GM18508 (cell line): ENCODE data around the gene GNPTAB.

Source experiments
- ATAC-seq: cut with Tn5 transposase; IDR thresholded peaks from one replicate; pipeline ENCODE4 v1.9.1; 2021; ENCODE audit warnings: moderate number of reproducible peaks; ENCODE audit not compliant: insufficient read depth, unreplicated experiment

GNPTAB gene

DNA sequence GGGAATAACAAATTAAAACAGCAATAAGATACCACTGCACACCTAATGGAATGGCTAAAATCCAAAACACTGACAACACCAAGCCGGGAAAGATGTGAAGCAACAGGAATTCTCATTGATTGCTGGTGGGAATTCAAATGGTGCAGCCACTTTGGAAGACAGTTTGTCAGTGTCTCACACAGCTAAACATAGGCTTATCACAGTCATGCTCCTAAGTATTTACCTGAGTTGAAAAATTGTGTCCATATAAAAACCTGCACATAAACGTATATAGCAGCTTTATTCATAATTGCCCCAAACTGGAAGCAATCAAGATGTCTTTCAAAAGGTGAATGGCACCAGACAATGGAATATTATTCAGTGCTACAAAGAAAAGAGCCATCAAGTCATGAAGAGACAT lies 21.6 kb downstream of the GNPTAB start:
- ATAC-seq: no peak

DNA sequence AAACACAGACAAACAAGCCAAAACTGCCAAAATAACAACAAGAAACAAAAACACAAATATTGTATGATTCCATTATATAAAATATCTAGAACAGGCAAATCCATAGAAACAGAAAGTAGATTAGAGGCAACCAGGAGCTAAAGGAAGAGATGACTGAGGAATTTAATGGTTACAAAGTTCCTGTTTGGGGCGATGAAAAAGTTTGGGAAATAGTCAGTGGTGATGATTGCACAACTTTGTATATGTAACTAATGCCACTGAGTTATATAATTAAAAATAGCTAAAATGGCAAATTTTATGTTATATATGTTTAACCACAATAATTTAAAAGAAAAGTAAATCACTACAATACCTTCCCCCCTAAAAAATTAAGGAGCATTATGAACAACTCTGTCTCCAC lies 24.5 kb downstream of the GNPTAB start:
- ATAC-seq: no peak

DNA sequence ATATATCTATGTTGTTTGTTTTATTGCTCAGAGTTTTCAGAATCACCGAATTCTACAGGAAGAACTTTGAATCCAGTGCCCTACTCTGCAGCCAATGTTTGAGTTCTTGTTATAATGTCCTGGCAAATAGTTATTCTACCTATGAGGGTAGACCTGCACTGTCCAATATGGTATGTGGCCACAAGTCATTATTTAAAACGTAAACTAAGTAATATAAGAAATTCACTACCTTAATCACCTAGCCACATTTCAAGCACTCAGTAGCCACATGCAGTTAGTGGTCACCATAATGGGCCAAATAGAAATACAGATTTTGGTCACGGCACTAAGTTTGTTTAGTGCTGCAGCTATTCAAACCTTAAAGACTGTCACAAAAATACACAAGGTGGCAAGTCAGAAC lies 26.4 kb downstream of the GNPTAB start:
- no peak for ATAC-seq

DNA sequence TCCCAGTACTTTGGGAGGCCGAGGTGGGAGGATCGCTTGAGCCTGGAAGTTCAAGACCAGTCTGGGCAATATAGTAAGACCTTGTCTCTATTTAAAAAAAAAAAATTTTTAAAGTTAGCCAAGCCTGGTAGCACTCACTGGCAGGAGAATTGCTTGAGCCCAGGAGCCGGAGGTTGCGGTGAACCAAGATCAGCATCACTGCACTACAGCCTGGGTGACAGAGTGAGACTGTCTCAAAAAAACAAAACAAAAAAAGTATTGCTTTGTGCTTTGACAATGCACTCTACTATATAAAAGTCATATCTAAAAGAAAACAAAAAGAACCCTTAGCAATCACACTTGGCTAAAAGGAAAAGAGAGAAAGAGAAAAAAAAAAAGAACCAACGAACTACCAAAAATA lies 26.8 kb downstream of the GNPTAB start:
- ATAC-seq: no peak

DNA sequence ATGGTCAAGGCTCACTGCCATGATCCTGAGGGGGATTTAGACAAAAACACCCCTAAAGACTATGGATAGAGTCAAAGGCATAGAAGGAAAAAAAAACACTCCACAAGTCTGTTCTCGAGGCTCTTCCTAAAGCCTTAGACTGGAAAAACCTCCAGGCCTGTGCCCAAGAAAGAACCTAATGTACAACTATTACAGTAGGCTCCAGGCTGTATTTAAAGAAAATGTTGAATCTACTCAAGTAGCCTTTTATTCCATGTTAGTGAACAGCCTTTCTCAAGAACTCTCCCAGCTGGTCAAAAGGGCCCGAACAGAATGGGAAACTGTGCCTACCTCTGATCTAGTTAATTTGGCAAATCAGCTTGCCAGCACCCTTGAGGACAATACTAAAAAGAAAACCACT lies 28.3 kb downstream of the GNPTAB start:
- ATAC-seq: no peak

DNA sequence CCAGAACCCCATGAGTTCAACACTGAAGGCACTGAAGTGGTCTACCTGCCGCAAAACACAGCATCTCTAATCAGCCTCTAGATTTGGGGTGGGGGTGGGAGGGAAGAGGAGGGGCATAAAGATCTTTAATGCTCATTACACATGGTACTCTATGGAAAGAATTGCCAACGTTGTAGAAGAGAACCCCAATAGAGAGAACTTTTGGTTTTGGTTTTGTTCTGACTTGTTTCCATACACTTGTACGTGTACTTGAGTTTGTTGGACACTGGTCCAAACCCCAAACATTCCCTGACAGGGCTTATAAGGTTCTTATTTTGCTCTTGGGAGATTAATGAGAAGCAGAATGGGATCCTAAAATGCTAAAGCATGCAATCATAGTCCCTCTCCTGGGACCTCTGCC lies 31.0 kb downstream of the GNPTAB start:
- ATAC-seq: no peak

DNA sequence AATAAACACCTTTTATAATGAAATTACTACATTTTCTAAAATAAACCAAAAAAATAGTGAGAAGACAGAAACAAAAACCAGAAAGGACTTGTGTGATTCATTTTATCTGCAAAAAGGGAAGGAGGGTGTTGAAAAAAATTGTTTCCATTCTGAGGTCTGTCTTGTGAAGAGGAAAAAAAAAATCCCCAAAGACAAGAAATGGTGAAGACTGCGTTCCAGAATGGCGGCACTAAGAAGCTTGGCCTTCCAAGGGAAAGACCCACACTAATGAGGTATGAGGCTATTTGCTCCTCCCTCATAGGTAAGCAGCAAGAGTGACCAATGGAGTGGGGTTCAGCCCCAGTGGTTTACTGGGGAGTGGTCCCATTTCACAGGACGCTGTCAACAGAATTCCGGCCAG lies 35.0 kb downstream of the GNPTAB start:
- no peak for ATAC-seq

DNA sequence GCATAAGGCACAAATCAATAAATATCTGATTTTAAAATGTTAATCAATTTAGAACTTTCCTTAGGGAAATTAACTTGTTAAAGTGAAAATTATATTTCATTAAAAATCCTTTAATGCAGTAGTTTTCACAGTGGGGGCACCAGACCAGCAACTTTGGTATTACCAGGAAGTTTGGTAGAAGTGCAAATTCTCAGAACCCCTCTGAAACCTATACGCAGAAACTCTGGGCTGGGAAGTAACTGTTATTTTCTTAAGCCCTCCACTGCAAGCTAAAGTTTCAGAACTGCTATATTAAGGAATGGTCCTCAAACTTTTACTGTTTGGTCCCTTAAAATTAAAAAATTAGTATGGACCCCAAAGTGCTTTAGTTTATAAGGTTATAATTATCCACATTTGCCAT lies 35.7 kb downstream of the GNPTAB start:
- ATAC-seq: no peak

DNA sequence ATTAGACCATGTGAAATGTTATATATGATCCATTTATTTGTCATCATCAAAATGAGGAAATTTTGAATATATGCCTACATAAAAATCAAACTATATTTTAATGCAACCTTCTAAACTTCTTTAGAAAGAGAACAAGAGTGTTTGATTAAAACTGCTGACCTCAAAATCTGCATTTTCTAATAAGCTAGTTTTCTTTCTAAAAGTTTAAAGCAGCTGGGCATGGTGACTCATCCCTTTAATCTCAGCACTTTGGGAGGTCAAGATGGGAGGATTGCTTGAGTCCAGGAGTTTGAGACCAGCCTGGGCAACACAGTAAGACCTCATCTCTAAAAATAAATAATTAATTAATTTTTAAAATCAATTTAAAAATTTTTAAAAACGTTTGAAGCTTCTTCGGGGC lies 36.2 kb downstream of the GNPTAB start:
- no peak for ATAC-seq

DNA sequence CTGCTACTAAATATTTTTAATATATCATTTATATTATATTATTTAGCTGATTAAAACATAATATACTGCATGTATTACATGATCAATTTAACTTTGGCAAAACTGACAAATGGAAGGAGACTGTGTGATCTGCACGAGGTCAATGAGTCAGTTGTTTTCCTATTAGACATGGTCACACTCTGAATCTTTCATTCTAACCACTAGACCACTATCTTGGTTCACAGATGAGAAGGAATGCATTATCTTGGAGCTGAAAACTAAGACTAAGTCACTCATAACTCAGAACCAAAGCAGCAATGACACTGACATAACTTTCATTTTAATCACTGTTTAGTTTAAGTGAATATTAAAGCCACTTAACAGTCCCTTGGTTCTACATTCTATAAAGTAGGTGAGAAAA lies 37.4 kb downstream of the GNPTAB start:
- peak; percentile 69 for ATAC-seq

DNA sequence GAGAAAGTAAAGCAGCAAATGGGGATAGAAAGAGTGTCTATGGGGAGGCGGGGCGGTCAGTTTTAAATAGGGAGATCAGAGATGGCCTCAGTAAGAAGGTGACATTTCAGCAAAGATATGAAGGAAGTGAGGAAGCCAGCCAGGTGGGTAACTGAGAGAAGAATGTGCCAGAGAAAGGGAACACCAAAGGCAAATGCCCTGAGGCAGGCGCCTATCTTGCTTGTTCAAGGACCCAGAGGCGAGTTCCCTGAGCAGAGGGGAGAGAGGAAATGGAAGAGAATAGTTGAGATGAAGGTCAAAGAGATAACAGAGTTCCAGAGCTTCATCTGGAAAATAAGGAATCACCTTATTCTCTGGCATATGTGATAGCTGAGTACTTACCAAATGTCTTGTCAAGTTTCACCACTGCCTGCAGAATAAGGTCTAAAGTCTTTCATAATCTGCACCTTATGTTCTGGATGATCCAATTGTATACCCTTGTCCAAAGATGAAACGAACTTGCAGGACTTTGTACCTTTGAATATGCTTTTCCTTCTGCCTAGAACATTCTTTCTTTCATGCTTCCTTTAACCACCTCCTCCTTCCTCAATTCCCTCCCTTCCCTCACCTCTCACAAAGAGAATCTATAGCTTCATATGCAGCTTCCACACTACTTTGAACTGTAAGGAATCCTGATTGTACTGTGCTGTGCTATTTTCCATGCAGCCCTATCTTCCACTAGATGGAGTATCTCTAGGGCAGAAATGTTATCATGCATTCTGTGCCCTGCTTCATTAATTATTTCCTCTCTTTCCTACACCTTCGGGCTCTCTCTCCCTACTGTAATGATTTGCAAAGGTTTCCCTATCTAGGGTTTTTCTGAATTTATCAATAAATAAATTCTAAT lies 38.5 kb downstream of the GNPTAB start:
- no peak for ATAC-seq

DNA sequence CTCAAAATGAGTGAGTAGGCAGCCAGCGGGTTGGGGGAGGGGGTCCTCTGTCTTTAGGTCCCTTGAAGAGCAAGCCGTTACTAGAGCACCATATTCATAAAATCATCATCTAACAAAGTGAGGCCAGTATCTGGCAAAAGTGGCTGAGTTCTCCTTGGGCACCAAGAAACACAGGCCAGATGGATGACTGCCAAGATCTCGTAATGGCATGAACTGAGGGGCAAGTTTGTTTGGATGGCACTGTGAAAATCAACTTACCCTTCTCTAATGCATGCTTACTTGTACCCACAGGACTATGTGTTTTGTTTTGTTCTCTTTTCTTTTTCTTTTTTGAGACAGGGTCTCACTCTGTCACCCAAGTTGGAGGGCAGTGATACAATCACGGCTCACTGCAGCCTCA lies 41.6 kb downstream of the GNPTAB start:
- no peak for ATAC-seq

DNA sequence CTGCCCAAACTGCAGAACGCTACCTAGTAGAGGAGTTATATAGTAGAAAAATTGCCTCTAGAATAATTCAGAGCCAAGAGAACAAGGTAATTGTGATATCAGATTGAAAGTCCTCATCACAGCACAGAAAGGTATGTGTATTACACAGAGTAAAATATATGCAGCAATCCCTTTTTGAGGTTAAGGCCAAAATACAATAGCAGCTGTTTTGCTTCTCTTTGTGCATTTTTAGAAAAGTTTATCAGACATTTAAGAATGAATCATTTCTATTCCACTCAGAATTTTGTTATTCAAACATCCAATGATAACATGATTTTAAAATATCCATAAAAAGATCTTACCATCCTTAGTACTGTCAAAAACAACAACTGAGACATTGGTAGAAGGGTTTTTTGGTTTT lies 45.1 kb downstream of the GNPTAB start:
- no peak for ATAC-seq

DNA sequence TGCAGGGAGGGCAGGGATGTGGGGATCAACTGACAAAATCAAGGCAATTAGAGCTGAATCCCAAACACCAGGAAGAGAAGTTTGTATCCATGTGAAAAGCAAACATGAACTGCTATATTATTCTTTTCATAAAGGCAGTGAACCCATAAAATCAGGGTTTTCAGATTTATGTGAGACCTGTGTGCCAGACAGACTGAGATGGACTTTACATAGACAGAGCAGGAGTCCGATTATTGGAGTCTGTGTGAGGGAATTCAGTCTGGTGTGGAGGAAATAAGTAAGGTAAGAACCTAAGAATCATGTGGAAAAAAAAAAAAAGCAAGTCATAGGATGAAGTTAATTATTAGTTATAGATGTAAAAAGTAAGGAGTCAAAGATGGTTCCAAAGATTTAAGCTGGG lies 46.4 kb downstream of the GNPTAB start:
- ATAC-seq: no peak

DNA sequence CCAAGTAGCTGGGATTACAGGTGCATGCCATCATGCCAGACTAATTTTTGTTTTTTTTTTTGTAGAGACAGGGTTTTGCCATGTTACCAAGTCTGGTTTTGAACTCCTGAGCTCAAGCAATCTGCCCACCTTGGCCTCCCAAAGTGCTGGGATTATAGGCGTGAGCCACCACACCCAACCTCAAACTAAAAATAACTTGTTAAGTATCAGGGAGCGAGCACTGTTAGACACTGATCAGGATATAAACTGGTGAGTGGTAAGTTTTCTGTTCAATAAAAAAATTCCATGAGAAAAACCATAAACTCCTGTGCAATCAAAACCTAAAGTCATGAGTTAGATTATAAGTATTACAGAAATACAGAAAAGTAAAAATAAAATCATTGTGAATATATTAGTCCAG lies 46.9 kb downstream of the GNPTAB start:
- ATAC-seq: no peak

DNA sequence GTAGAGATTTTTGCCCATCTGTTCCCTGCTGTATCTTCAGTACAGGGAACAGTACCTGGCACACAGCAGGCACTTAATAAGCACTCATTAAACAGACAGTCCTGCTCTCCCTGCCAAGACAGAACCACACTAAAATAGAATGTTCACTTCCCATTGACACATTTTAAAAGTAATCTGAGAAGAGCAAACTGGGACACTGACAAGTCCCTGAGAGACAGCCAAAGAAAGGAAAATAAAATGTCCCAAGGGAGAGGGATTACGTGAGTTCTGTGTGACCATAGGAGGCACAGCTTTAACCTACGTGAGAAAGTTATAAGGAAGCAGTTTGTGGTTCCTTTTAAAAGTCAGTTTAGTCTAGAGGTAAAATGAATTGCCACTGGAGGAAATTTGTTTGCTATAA lies 47.6 kb downstream of the GNPTAB start:
- no peak for ATAC-seq

DNA sequence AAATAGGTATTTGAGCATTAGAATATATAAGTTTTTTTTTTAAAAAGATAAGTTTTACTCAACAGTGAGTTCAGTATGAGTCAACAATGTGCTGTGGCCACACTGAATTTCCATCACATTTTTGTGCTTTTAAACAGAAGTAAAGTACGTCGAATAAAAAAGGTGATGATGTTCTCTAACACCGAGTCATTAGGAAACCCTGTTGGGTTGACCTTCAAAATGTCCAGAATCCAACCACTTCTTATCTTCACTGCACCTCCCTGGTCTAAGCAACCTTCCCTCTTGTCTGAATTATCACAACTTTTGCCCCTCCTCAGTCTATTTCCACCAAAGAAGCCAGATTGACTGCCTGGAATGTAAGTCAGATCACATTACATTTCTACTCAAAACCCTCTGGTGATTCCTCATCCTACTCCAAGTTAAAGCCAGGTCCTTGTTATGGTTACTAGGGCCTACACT lies 48.5 kb downstream of the GNPTAB start:
- no peak for ATAC-seq

DNA sequence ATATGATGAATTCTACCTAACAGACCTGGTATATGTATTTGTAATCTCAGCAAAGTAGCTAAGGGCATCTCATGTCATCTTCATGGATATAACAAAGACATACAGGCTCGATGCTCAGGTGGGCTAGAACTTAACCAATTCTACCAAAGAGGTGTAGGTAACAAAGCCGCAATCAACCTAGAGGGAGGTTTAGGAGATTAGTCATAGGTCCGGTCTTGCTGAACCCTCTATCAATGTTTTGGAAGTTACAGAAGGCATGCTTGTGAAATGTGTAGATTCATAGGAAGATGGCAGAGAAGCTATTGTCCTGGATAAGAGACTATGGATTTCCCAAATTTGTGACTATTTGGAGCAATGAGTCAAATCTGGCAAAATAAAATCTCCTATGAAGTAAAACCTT lies 48.9 kb downstream of the GNPTAB start:
- no peak for ATAC-seq

DNA sequence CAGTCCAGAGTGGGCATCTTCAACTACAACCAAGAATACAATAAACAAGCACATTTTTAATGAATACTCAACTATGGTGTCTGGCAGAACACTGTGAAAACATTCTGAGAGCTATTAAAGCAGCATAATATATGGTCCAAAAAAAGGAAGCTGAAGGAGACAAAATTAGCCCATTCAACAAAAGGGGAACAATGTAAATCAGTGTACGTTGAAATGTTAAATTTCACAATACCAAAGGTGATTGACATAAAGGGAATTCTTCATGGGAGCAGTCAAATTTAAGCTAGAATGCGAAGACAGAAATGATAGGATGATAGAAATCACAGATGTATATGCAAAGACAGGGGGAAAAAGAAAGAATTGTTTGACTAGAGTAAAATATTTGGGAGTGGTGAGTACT lies 50.2 kb downstream of the GNPTAB start:
- no peak for ATAC-seq

DNA sequence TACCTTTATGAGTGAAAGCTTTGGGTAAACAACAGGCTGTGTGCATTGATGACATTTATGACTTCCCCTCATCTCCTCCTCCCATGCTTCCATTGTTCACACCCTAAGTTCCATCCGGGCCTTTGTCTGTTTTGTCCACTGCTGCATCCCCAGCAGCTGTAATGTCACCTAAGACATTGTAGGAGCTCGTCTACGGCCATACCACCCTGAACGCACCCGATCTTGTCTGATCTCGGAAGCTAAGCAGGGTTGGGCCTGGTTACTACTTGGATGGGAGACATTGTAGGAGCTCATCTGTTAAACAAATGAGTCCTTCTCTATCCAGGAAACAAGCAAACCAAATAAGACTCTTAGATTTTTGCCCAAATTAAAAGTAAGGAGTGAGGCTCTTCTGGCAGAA lies 51.1 kb downstream of the GNPTAB start:
- no peak for ATAC-seq

DNA sequence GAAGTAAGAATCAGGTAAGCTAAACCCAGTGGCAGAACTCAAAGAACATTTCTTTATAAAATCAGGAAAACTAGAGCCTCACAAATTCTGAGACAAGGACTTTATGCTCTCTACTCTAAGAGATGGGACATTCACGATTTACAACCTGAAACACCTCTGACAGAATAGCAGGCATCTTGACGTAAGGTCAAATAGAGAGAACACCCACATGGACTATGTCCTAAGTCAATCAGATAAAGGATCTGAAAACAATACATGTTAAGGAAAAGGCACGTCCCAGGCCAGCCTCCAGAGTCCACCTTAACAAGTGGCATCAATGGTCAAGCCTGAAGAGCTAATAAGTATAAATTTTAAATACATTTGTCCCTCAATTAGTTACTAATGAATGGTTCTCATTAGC lies 51.6 kb downstream of the GNPTAB start:
- no peak for ATAC-seq

DNA sequence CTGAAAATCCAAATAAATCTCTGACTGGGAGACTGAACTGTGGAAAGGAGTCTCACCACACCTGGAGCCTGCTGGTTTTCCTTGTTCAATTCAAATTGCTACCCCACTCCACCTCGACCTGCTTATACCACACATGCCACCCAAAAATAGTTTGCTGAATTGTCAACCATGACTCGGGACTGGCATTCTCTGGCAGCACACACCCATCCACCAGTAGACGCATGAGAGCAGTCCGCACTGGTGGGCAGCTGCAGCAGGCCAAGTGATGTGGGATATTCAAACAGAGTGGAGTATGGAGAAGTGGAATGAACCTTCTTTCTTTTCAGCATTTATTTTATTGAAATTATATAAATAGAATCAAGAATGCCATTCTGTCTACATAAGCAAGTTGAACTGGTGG lies 52.8 kb downstream of the GNPTAB start:
- ATAC-seq: no peak
